Bladder microvascular endothelial cell (primary cell): ENCODE measurements around the gene SERPING1. TPM values are rescaled to one million over a fixed set of nuclear protein-coding genes. Genes with fewer than 3 reads are reported as not detected.

ENCODE experiments used
- total RNA-seq: library from RNA; depleted of rRNA; stranded (reverse); fragments of >200 nt; gene quantifications from 2 replicates; pipeline ENCODE4 v1.2.3, GENCODE V29; 2014

SERPING1 gene
- 0.13 and 0.16 TPM in 2 replicates for total RNA-seq

GRCh38 chr11:57597461-57597915 lies at the start of gene SERPING1:
TSS of gene SERPING1 (plus strand) at chr11:57597685. CDS start at chr11:57598271, 586 bp downstream.

GRCh38 chr11:57567515-57568329 lies 29.8 kb upstream of the SERPING1 start, which contains the start of gene UBE2L6:
TSS of gene UBE2L6 (minus strand) at chr11:57567672. CDS start at chr11:57567611, 61 bp downstream.

GRCh38 chr11:57649826-57650738 lies 52.6 kb downstream of the SERPING1 start, which contains the start of gene YPEL4:
TSS of gene YPEL4 (minus strand) at chr11:57649912. CDS start at chr11:57647107, 2,805 bp downstream.

GRCh38 chr11:57657194-57658022 lies 59.9 kb downstream of the SERPING1 start, which contains the start of gene CLP1:
TSS of gene CLP1 (plus strand) at chr11:57657762. CDS start at chr11:57659477, 1,715 bp downstream.

Other genes with a start within 250 kb of the SERPING1 start
- gene PRG3, start 216.5 kb upstream of the SERPING1 start, total RNA-seq = not detected in 2 replicates
- gene PRG2, start 207.0 kb upstream of the SERPING1 start, total RNA-seq = 0.25 and 0.32 TPM in 2 replicates
- 24.4 and 56.5 TPM in 2 replicates for gene SLC43A3, start 170.6 kb upstream of the SERPING1 start, total RNA-seq
- 0.19 TPM in 1 of 2 replicates, not detected in the other for gene RTN4RL2, start 137.2 kb upstream of the SERPING1 start, total RNA-seq
- gene SLC43A1, start 82.0 kb upstream of the SERPING1 start, total RNA-seq = 8.7 and 15.5 TPM in 2 replicates
- 44.8 and 75.6 TPM in 2 replicates for gene TIMM10, start 66.9 kb upstream of the SERPING1 start, total RNA-seq
- not detected in 2 replicates for gene SMTNL1, start 60.1 kb upstream of the SERPING1 start, total RNA-seq
- 32.7 and 45.5 TPM in 2 replicates for gene UBE2L6, start 30.0 kb upstream of the SERPING1 start, total RNA-seq
- 0.16 TPM in 1 of 2 replicates, not detected in the other for gene YPEL4, start 52.2 kb downstream of the SERPING1 start, total RNA-seq
- 16.7 and 24.8 TPM in 2 replicates for gene CLP1, start 60.1 kb downstream of the SERPING1 start, total RNA-seq
- gene ZDHHC5, start 70.4 kb downstream of the SERPING1 start, total RNA-seq = 24.0 and 41.2 TPM in 2 replicates
- gene MED19, start 114.5 kb downstream of the SERPING1 start, total RNA-seq = 15.2 and 16.4 TPM in 2 replicates
- gene TMX2, start 114.9 kb downstream of the SERPING1 start, total RNA-seq = 40.0 and 72.9 TPM in 2 replicates
- 49.3 and 68.5 TPM in 2 replicates for gene SELENOH, start 143.8 kb downstream of the SERPING1 start, total RNA-seq
- gene BTBD18, start 154.1 kb downstream of the SERPING1 start, total RNA-seq = not detected in 2 replicates
- 169 and 366 TPM in 2 replicates for gene CTNND1, start 164.1 kb downstream of the SERPING1 start, total RNA-seq